Stimulated activated CD4-positive, alpha-beta T cell treated with anti-CD3 and anti-CD28 coated beads, Interleukin-15, amount 100 ng/mL, for 24 hours (primary cell): ENCODE data around the gene GAR1.
"Not testable (repeated sequence)": the region's sequence is repeated elsewhere in the genome, so short reads cannot be mapped to it uniquely, and the experiment has no call there.

Experiments
- DNase-seq: peaks from one replicate; pipeline ENCODE4 v3.0.0-alpha.2; 2020

The GAR1 gene

GRCh38 chr4:109815151-109816081 is at the start of gene GAR1:
Gene GAR1, plus strand, starts transcription at chr4:109815762. Its CDS starts 403 bp downstream, at chr4:109816165.
- peak; percentile 94 for DNase-seq

GRCh38 chr4:109782092-109782491 is 33.5 kb upstream of the GAR1 start:
- not testable (repeated sequence) for DNase-seq

- DNase-seq = no peak
Observed at GRCh38 chr4:109786846-109787245, 28.7 kb upstream of the GAR1 start.

- no peak for DNase-seq
Observed at GRCh38 chr4:109787807-109788206, 27.8 kb upstream of the GAR1 start.

- no peak for DNase-seq
Observed at GRCh38 chr4:109795059-109795458, 20.5 kb upstream of the GAR1 start.

- no peak for DNase-seq
Observed at GRCh38 chr4:109798866-109799265, 16.7 kb upstream of the GAR1 start.

- no peak for DNase-seq
Observed at GRCh38 chr4:109801099-109801789, 14.3 kb upstream of the GAR1 start.

- DNase-seq = no peak
Observed at GRCh38 chr4:109801895-109802319, 13.7 kb upstream of the GAR1 start, which contains the start of gene CFI. Gene CFI, minus strand, starts transcription at chr4:109801999. Its CDS starts 28 bp downstream, at chr4:109801971.

- peak; percentile 13 for DNase-seq
Observed at GRCh38 chr4:109803924-109804571, 11.5 kb upstream of the GAR1 start.

- DNase-seq = no peak
Observed at GRCh38 chr4:109809655-109810054, 5.9 kb upstream of the GAR1 start.

GRCh38 chr4:109810552-109811387 is 4.8 kb upstream of the GAR1 start:
- no peak for DNase-seq

- no peak for DNase-seq
Observed at GRCh38 chr4:109811707-109812106, 3.9 kb upstream of the GAR1 start.

- DNase-seq = peak; percentile 61
Observed at GRCh38 chr4:109816082-109816442, 500 bp downstream of the GAR1 start.

GRCh38 chr4:109816894-109817293 is 1.3 kb downstream of the GAR1 start:
- DNase-seq = no peak

- no peak for DNase-seq
Observed at GRCh38 chr4:109818268-109818667, 2.7 kb downstream of the GAR1 start.

GRCh38 chr4:109820563-109820962 is 5.0 kb downstream of the GAR1 start:
- no peak for DNase-seq

GRCh38 chr4:109821185-109821584 is 5.6 kb downstream of the GAR1 start:
- DNase-seq = no peak

GRCh38 chr4:109826719-109827118 is 11.2 kb downstream of the GAR1 start:
- no peak for DNase-seq

GRCh38 chr4:109827672-109828071 is 12.1 kb downstream of the GAR1 start, which contains the start of gene RRH:
Gene RRH, plus strand, starts transcription at chr4:109827972. Its CDS starts 56 bp downstream, at chr4:109828028.
- DNase-seq = no peak

- DNase-seq = no peak
Observed at GRCh38 chr4:109833756-109834155, 18.2 kb downstream of the GAR1 start.

- DNase-seq = no peak
Observed at GRCh38 chr4:109836985-109837384, 21.4 kb downstream of the GAR1 start.

GRCh38 chr4:109846395-109847098 is 31.0 kb downstream of the GAR1 start:
- no peak for DNase-seq
